GM23338 (cell line): Measurements from ENCODE around the gene IMMP2L. TPM values are rescaled to one million over a fixed set of nuclear protein-coding genes. Genes with fewer than 3 reads are reported as not detected.

Experiments used
- ATAC-seq: fragments of 200-7000 bp; cut with Tn5 transposase; 3 replicates; pipeline ENCODE4 v1.9.1; 2020
- DNase-seq: peaks from one replicate; pipeline ENCODE4 v3.0.0-alpha.2; 2015; ENCODE audit warnings: low spot score
- H2AFZ ChIP-seq: fragments of 200-600 bp; sonication (generic); 2 replicates; pipeline ENCODE4 v1.8.0; 2016; ENCODE audit warnings: antibody characterized with exemption, mild to moderate bottlenecking, moderate library complexity
- H3F3A ChIP-seq: fragments of 200-600 bp; sonication (generic); replicated peaks from 2 replicates; pipeline ENCODE4 v1.8.0; 2017; ENCODE audit warnings: antibody characterized with exemption, mixed run types, low read depth
- H3K27ac ChIP-seq: fragments of 200-600 bp; sonication (generic); 2 replicates; pipeline ENCODE4 v1.6.1; 2016; ENCODE audit warnings: low read depth
- H3K27me3 ChIP-seq: fragments of 200-600 bp; sonication (generic); 2 replicates; pipeline ENCODE4 v1.8.0; 2016; ENCODE audit warnings: mild to moderate bottlenecking, mixed run types, moderate library complexity; ENCODE audit not compliant: insufficient read depth
- H3K36me3 ChIP-seq: fragments of 200-600 bp; sonication (generic); 2 replicates; pipeline ENCODE4 v1.8.0; 2016; ENCODE audit warnings: mild to moderate bottlenecking; ENCODE audit not compliant: insufficient read depth
- H3K4me1 ChIP-seq: fragments of 200-600 bp; sonication (generic); 2 replicates; pipeline ENCODE4 v1.8.0; 2016; ENCODE audit warnings: mild to moderate bottlenecking, moderate library complexity; ENCODE audit not compliant: insufficient read depth
- H3K4me2 ChIP-seq: fragments of 200-600 bp; sonication (generic); 2 replicates; pipeline ENCODE4 v1.7.1; 2017; ENCODE audit warnings: mixed run types
- H3K4me3 ChIP-seq: fragments of 200-600 bp; sonication (generic); 2 replicates; pipeline ENCODE4 v1.6.1; 2016; ENCODE audit warnings: mixed run types
- H3K79me2 ChIP-seq: fragments of 200-600 bp; sonication (generic); replicated peaks from 2 replicates; pipeline ENCODE4 v1.8.0; 2017; ENCODE audit warnings: mild to moderate bottlenecking; ENCODE audit not compliant: insufficient read depth
- H3K9me2 ChIP-seq: fragments of 200-600 bp; sonication (generic); 2 replicates; pipeline ENCODE4 v1.8.0; 2017; ENCODE audit not compliant: insufficient read depth
- H4K20me1 ChIP-seq: fragments of 200-600 bp; sonication (generic); replicated peaks from 2 replicates; pipeline ENCODE4 v1.8.0; 2017; ENCODE audit warnings: mild to moderate bottlenecking; ENCODE audit not compliant: insufficient read depth
- H3K27ac Mint-ChIP-seq: 2 replicates; pipeline ENCODE4 v1.8.0; 2020; ENCODE audit warnings: inconsistent platforms, mild to moderate bottlenecking, moderate library complexity, mixed read lengths
- H3K27me3 Mint-ChIP-seq: 3 replicates; pipeline ENCODE4 v1.8.0; 2022; ENCODE audit warnings: low read depth, mild to moderate bottlenecking, moderate library complexity, mixed read lengths, inconsistent platforms; ENCODE audit not compliant: insufficient read depth, poor library complexity
- H3K36me3 Mint-ChIP-seq: 3 replicates; pipeline ENCODE4 v1.8.0; 2021; ENCODE audit warnings: low read depth, mild to moderate bottlenecking, inconsistent platforms, moderate library complexity, mixed read lengths
- H3K4me1 Mint-ChIP-seq: 3 replicates; pipeline ENCODE4 v1.8.0; 2020; ENCODE audit warnings: mild to moderate bottlenecking, inconsistent platforms, mixed read lengths
- H3K4me3 Mint-ChIP-seq: 3 replicates; pipeline ENCODE4 v1.8.0; 2021; ENCODE audit warnings: moderate library complexity, mild to moderate bottlenecking, inconsistent platforms, mixed read lengths
- H3K9me3 Mint-ChIP-seq: 3 replicates; pipeline ENCODE4 v1.8.0; 2020; ENCODE audit warnings: moderate library complexity, mild to moderate bottlenecking, inconsistent platforms, mixed read lengths
- EZH2 ChIP-seq: fragments of 200-600 bp; sonication (generic); IDR thresholded peaks from one replicate; pipeline ENCODE4 v1.8.0; 2017; ENCODE audit warnings: antibody characterized with exemption, mild to moderate bottlenecking, low read depth; ENCODE audit not compliant: unreplicated experiment
- JUNB ChIP-seq: IDR thresholded peaks from one replicate; pipeline ENCODE4 v1.6.1; 2016; ENCODE audit warnings: antibody characterized with exemption; ENCODE audit not compliant: unreplicated experiment
- NANOG ChIP-seq: IDR thresholded peaks from 2 replicates; pipeline ENCODE4 v1.6.1; 2016; ENCODE audit warnings: antibody characterized with exemption, borderline replicate concordance
- STAT1 ChIP-seq: IDR thresholded peaks from one replicate; pipeline ENCODE4 v1.6.1; 2016; ENCODE audit warnings: antibody characterized with exemption; ENCODE audit not compliant: unreplicated experiment
- ZNF462 ChIP-seq: fragments of 250-450 bp; sonication (Bioruptor Pico); IDR thresholded peaks from 2 replicates; pipeline ENCODE4 v1.5.0; 2020; ENCODE audit warnings: mild to moderate bottlenecking, moderate library complexity
- polyA plus RNA-seq: library from polyadenylated mRNA; unstranded; fragments of >200 nt; fragmentation: Nextera tagmentation; extraction: Ambion mirVana; gene quantifications from 2 replicates; pipeline ENCODE4 v1.2.1, GENCODE V29; 2016
- total RNA-seq: library from RNA; depleted of rRNA; stranded (reverse); fragments of >200 nt; shearing (Covaris generic); gene quantifications from 2 replicates; pipeline ENCODE4 v1.2.3, GENCODE V29; 2014
- TF ChIP-seq, protein P1 (sequence below): IDR thresholded peaks from 2 replicates; pipeline ENCODE4 v1.6.1; 2016; ENCODE audit warnings: antibody characterized with exemption

The IMMP2L gene
- total and polyA plus RNA-seq, 2 experiments from 2014 or later = 7.3 to 14.0 TPM

GRCh38 chr7:110645616-110646015 is 916.7 kb downstream of the IMMP2L start:
- Histone ChIP-seq H3K36me3 (no peaks in the 10 kb centered on the region), H2AFZ (no peak overlapping the region), H3K9me2 (no peaks in the 10 kb centered on the region), H3K4me2 (no peak overlapping the region), H3K27ac (no peak overlapping the region), H3F3A (no peaks in the 10 kb centered on the region), H3K4me1 (peaks cover 5% of the 10 kb centered on the region; the same call in 1 of the 2 replicates), H3K4me3 (no peak overlapping the region), H3K79me2 (no peaks in the 10 kb centered on the region), H4K20me1 (no peaks in the 10 kb centered on the region), H3K27me3 (no peaks in the 10 kb centered on the region)
- no peak overlapping the region for H3K27ac Mint-ChIP-seq
- no peaks in the 10 kb centered on the region for H3K36me3 Mint-ChIP-seq
- ATAC-seq (no peak), DNase-seq (no peak)
- H3K9me3 Mint-ChIP-seq = no peaks in the 10 kb centered on the region
- peaks cover 8% of the 10 kb centered on the region for H3K4me1 Mint-ChIP-seq
- TF ChIP-seq JUNB (no peak), ZNF462 (CRISPR knock-in tag) (no peak)
- H3K27me3 Mint-ChIP-seq = no peaks in the 10 kb centered on the region
- no peak overlapping the region for H3K4me3 Mint-ChIP-seq

DNA sequence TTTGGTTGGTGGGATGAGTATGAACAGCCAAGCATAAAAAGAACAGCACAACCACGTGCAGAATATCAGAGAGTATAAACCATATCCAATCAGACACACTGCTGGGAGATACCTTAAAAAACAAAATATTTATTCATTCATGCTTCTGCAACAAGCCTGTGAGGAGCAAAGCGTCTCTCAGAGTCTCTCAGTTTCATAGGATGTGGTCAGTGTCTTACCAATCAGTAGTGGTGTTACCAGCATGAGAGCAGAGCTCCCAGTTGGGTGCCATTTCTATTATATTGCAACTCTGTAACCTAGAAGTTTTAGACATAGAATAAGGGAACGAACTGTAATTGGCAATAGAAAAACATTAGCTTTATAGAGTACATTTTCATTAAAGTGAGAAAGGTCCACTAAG is 917.2 kb downstream of the IMMP2L start:
- Histone ChIP-seq H3K27me3 (no peaks in the 10 kb centered on the region), H4K20me1 (no peaks in the 10 kb centered on the region), H2AFZ (no peak overlapping the region), H3K4me2 (no peak overlapping the region), H3K9me2 (no peaks in the 10 kb centered on the region), H3K4me1 (peaks cover 5% of the 10 kb centered on the region; the same call in 1 of the 2 replicates), H3K36me3 (no peaks in the 10 kb centered on the region), H3K27ac (no peak overlapping the region), H3K4me3 (no peak overlapping the region), H3K79me2 (no peaks in the 10 kb centered on the region), H3F3A (no peaks in the 10 kb centered on the region)
- TF ChIP-seq, protein P1, sequence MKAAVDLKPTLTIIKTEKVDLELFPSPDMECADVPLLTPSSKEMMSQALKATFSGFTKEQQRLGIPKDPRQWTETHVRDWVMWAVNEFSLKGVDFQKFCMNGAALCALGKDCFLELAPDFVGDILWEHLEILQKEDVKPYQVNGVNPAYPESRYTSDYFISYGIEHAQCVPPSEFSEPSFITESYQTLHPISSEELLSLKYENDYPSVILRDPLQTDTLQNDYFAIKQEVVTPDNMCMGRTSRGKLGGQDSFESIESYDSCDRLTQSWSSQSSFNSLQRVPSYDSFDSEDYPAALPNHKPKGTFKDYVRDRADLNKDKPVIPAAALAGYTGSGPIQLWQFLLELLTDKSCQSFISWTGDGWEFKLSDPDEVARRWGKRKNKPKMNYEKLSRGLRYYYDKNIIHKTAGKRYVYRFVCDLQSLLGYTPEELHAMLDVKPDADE = no peak
- TF ChIP-seq EZH2 (no peak), NANOG (no peak), STAT1 (no peak)
- no peak for DNase-seq
- no peak overlapping the region for H3K27ac Mint-ChIP-seq
- no peaks in the 10 kb centered on the region for H3K36me3 Mint-ChIP-seq
- no peaks in the 10 kb centered on the region for H3K9me3 Mint-ChIP-seq
- H3K27me3 Mint-ChIP-seq = no peaks in the 10 kb centered on the region
- ATAC-seq = no peak
- H3K4me3 Mint-ChIP-seq = no peak overlapping the region
- H3K4me1 Mint-ChIP-seq = peaks cover 4% of the 10 kb centered on the region
